Limb (tissue), 2 donors: Measurements from ENCODE around the gene BCL2L13.
"Not testable (repeated sequence)": the region's sequence is repeated elsewhere in the genome, so short reads cannot be mapped to it uniquely, and the experiment has no call there.

Experiments
- DNase-seq, 2 donors: peaks; one replicate each; pipeline ENCODE4 v3.0.0-alpha.2; 2016; ENCODE audit errors: extremely low spot score in 2 of 2

The BCL2L13 gene

GRCh38 chr22:17694752-17695151 is 56.2 kb downstream of the BCL2L13 start:
- no peak for DNase-seq

- DNase-seq = no peak
Measured at GRCh38 chr22:17695986-17696385, 57.4 kb downstream of the BCL2L13 start.

- DNase-seq = not testable (repeated sequence)
Measured at GRCh38 chr22:17697196-17697595, 58.6 kb downstream of the BCL2L13 start.

GRCh38 chr22:17698276-17698675 is 59.7 kb downstream of the BCL2L13 start:
- not testable (repeated sequence) for DNase-seq

- no peak for DNase-seq
Measured at GRCh38 chr22:17698948-17699347, 60.4 kb downstream of the BCL2L13 start.

- no peak for DNase-seq
Measured at GRCh38 chr22:17699696-17700340, 61.3 kb downstream of the BCL2L13 start.

- DNase-seq = no peak
Measured at GRCh38 chr22:17700778-17701177, 62.2 kb downstream of the BCL2L13 start.

GRCh38 chr22:17703811-17704210 is 65.3 kb downstream of the BCL2L13 start:
- DNase-seq = no peak

GRCh38 chr22:17705546-17705945 is 67.0 kb downstream of the BCL2L13 start:
- no peak for DNase-seq

- no peak for DNase-seq
Measured at GRCh38 chr22:17705951-17706900, 67.7 kb downstream of the BCL2L13 start.

- DNase-seq = no peak
Measured at GRCh38 chr22:17706947-17707346, 68.4 kb downstream of the BCL2L13 start.

- no peak for DNase-seq
Measured at GRCh38 chr22:17707526-17707925, 69.0 kb downstream of the BCL2L13 start.

GRCh38 chr22:17710023-17710422 is 71.5 kb downstream of the BCL2L13 start:
- DNase-seq = no peak

GRCh38 chr22:17712441-17712840 is 73.9 kb downstream of the BCL2L13 start:
- no peak for DNase-seq

- DNase-seq = no peak
Measured at GRCh38 chr22:17716529-17716928, 78.0 kb downstream of the BCL2L13 start.

GRCh38 chr22:17717708-17718107 is 79.2 kb downstream of the BCL2L13 start:
- no peak for DNase-seq

GRCh38 chr22:17719911-17720310 is 81.4 kb downstream of the BCL2L13 start:
- DNase-seq = no peak

- DNase-seq = no peak
Measured at GRCh38 chr22:17724241-17724640, 85.7 kb downstream of the BCL2L13 start.

GRCh38 chr22:17724678-17725499 is 86.3 kb downstream of the BCL2L13 start:
- DNase-seq = peak in 1 of 2 donors; percentile 26

- no peak for DNase-seq
Measured at GRCh38 chr22:17725500-17725796, 86.9 kb downstream of the BCL2L13 start.

GRCh38 chr22:17726006-17726927 is 87.7 kb downstream of the BCL2L13 start:
- DNase-seq = no peak
